Retinal pigment epithelial cell (primary cell): ENCODE data around the gene APOL5.

Experiments used
- DNase-seq: peaks from one replicate; pipeline ENCODE4 v3.0.0-alpha.2; 2010; ENCODE audit warnings: low read depth
- H3K4me3 ChIP-seq: 2 replicates; pipeline ENCODE4 v1.5.1; 2011; ENCODE audit warnings: mild to moderate bottlenecking, low read length, control low read depth, moderate library complexity
- TF ChIP-seq, protein P1 (sequence below): conservative IDR thresholded peaks from 2 replicates; pipeline ENCODE4 v1.5.1; 2011; ENCODE audit warnings: low read depth, low read length, control low read depth, inconsistent platforms

The APOL5 gene

DNA sequence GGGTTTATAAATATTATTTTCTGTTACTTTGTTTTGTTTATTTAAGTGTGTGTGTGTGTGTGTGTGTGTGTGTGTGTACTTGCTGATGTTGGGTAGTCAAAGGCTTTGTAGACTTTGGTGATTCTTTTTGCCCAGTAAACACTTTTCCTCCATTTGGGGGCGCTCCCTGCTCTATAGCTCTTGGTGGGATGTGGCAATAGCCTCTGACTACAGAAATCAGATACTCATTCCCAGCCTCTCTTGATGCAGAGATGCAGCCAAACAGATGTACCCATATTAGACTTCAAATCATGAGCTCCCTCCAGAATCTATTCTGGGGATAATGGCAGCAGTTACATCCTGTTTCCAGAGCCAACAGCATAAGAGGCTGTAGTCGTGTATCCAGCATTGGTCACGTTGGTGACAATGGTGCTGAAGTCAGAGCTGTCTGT is 33.4 kb upstream of the APOL5 start:
- TF ChIP-seq, protein P1, sequence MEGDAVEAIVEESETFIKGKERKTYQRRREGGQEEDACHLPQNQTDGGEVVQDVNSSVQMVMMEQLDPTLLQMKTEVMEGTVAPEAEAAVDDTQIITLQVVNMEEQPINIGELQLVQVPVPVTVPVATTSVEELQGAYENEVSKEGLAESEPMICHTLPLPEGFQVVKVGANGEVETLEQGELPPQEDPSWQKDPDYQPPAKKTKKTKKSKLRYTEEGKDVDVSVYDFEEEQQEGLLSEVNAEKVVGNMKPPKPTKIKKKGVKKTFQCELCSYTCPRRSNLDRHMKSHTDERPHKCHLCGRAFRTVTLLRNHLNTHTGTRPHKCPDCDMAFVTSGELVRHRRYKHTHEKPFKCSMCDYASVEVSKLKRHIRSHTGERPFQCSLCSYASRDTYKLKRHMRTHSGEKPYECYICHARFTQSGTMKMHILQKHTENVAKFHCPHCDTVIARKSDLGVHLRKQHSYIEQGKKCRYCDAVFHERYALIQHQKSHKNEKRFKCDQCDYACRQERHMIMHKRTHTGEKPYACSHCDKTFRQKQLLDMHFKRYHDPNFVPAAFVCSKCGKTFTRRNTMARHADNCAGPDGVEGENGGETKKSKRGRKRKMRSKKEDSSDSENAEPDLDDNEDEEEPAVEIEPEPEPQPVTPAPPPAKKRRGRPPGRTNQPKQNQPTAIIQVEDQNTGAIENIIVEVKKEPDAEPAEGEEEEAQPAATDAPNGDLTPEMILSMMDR: peak; percentile 37
- DNase-seq: no peak
- no peak overlapping the region for H3K4me3 ChIP-seq

DNA sequence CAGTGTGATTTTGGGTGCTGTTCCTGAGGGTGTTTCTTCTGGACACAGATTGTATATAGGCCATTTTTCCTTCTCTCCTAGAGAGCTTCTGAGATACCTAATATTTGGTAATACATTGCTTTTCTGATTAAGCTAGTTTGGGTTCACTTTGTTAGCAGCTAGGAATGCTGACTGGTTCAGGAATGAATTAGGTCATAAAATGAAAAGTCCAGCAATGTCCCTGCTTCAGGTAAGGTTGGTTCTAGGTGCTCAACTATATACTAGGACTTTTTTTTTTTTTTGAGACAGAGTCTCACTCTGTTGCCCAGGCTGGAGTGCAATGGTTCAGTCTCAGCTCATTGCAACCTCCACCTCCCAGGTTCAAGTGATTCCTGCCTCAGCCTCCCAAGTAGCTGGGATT is 32.9 kb upstream of the APOL5 start:
- TF ChIP-seq, protein P1: no peak
- DNase-seq: no peak
- H3K4me3 ChIP-seq: no peak overlapping the region

DNA sequence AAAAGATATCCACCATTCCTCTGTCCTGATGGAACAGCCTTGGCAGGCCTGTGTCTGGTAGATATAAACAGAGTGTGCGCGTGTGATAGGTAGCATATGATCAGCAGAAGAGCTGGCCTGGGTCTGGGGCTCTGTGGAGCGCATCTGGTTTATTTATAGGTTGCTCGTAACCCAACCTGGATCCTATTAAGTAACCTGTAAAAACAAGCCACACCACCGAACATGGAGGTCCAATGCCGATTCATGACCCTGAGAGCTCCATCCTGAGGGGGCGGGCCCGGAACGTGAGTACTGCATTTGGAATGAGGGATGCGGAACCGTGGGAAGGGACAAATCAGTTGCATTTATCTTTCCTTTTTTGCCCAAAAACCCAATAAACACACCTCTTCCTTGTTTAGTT is 31.9 kb upstream of the APOL5 start:
- no peak for DNase-seq
- no peak overlapping the region for H3K4me3 ChIP-seq
- TF ChIP-seq, protein P1: no peak

DNA sequence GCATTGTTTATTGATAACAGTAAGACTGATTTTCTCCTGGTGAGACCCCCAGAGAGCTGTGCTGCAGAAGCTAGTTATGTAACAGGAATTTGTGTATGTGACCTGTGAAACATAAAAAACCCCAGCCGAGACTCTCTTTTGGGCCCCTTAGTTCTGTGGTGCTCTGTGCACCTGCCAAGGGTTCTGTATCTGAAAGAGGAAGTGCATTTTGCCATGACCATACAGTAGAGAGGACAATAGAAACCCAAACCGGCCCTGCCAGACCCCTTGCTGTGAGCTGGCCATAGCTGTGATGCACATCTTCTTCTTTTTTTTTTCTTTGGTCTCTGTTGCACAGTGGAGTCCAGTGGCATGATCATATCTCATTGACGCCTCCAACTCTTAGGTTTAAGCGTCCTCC is 31.4 kb upstream of the APOL5 start:
- TF ChIP-seq, protein P1: no peak
- DNase-seq: no peak
- H3K4me3 ChIP-seq: no peak overlapping the region

DNA sequence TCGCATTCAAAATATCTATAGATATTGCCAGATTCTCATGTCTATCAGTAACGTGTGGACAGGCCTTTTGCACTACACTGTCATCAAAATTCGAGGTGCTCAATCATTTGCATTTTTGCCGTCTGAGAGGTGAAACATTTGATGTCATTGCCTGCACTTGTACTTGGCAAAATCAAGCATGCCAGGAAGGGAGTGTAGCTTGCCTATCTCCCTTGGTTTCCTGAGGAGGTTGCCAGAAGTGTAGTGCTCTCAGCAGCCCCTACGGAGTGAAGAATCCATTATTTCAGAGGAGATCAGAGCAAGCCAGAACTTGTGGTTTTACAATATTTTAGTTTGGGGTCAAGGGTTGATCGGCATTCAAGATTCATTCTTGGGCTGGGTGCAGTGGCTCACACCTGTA is 30.2 kb upstream of the APOL5 start:
- TF ChIP-seq, protein P1: no peak
- H3K4me3 ChIP-seq: no peak overlapping the region
- DNase-seq: no peak

DNA sequence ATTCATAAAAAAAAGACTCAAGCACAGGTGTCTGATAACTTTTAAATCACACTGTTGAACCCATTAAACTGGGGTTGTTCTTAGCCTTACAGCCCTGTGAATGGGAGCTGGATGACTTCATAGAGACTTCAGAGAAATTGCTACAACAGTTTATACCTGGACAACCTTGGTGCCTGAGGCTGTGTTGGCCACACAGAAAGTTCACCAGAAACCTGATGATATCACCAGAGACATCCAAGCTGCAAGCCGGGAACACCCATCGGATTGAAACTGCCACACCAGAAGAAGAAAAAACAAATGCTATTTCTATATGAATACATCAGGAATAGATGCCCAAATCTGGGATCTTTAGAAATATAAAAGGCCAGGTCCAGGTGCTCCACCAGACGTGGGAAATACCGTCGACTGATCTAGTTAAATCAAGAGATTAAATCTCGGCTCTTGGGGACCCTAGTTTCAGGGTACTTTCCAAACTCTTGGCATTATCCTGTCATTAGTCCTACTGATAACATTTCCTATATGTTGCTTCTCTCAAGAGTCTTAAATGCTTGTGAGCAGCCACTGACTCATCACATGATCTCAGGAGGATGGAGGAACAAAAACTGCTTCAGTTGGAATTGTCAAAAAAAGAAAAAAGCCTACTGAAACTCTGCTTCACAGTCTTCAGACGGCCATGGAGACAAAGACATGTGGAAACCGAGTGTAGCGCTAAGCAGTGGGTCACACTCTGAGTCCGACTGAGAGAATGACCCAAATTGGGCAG is 28.6 kb upstream of the APOL5 start:
- TF ChIP-seq, protein P1: no peak
- no peak overlapping the region for H3K4me3 ChIP-seq
- no peak for DNase-seq

DNA sequence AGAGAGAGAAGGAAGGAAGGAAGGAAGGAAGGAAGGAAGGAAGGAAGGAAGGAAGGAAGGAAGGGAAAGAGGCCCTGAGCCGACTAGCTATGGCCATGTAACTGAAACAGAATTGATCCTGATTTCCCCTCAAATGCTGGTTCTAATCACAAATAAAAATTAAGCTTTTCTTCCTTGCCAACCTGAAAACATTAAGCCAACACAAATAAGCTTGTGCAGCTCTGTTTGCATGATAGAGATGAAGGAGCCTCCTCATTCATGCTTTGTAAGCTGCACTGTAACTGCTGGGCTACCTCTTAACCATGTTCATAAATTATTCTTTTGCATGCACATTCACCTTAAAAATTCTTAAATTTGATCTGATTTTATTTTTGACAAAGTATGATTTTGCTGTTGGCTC is 27.7 kb upstream of the APOL5 start:
- TF ChIP-seq, protein P1: no peak
- no peak for DNase-seq

More for the DNA sequence above, 27.7 kb upstream of the APOL5 start:
- no peak overlapping the region for H3K4me3 ChIP-seq
